ENCODE measurements around the gene OSBPL7.

The OSBPL7 gene

DNA sequence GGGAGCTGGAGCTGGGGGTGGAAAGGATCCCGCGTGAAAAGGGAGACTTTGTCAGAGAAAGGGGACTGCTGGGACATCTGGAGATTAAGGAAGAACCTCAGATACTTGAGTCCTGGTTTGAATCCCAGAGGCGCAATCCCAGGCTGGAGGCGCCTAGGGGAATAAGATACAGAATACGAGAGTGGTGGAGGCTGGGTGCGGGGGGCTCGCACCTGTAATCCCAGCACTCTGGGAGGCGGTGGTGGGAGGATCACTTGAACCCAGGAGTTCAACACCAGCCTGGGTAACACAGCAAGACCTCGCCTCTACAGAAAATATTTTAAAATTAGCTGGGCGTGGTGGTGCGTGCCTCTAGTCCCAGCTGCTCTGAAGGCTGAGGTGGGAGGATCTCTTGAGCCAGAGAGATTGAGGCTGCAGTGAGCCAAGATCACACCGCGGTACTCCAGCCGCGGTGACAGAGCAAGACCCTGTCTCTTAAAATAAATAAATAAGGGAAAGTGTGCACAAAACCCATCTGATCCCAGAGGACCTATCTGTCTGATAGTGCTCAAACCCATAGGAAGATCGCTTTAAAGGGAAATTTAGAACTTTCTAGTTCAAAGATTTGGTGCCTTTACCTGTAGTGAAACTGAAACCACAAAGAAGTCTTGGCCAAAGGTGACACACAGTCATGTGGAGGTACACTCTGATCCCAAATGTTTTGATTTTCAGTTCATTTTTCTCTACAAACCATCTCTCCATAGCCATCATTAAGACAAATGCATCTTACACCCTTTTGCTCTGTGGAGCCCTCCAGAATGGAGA is 20.1 kb upstream of the OSBPL7 start:
- TF ChIP-seq, protein P1, sequence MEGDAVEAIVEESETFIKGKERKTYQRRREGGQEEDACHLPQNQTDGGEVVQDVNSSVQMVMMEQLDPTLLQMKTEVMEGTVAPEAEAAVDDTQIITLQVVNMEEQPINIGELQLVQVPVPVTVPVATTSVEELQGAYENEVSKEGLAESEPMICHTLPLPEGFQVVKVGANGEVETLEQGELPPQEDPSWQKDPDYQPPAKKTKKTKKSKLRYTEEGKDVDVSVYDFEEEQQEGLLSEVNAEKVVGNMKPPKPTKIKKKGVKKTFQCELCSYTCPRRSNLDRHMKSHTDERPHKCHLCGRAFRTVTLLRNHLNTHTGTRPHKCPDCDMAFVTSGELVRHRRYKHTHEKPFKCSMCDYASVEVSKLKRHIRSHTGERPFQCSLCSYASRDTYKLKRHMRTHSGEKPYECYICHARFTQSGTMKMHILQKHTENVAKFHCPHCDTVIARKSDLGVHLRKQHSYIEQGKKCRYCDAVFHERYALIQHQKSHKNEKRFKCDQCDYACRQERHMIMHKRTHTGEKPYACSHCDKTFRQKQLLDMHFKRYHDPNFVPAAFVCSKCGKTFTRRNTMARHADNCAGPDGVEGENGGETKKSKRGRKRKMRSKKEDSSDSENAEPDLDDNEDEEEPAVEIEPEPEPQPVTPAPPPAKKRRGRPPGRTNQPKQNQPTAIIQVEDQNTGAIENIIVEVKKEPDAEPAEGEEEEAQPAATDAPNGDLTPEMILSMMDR (IDR thresholded peaks at IDR 0.05; ENCODE audit: low read depth, low read length, missing control alignments): no peak
- H3K4me3 ChIP-seq (replicated peaks; ENCODE audit: low read depth, low read length): peak overlapping the region; percentile 75
- DNase-seq (ENCODE audit: extremely low read depth, low read depth): no peak

DNA sequence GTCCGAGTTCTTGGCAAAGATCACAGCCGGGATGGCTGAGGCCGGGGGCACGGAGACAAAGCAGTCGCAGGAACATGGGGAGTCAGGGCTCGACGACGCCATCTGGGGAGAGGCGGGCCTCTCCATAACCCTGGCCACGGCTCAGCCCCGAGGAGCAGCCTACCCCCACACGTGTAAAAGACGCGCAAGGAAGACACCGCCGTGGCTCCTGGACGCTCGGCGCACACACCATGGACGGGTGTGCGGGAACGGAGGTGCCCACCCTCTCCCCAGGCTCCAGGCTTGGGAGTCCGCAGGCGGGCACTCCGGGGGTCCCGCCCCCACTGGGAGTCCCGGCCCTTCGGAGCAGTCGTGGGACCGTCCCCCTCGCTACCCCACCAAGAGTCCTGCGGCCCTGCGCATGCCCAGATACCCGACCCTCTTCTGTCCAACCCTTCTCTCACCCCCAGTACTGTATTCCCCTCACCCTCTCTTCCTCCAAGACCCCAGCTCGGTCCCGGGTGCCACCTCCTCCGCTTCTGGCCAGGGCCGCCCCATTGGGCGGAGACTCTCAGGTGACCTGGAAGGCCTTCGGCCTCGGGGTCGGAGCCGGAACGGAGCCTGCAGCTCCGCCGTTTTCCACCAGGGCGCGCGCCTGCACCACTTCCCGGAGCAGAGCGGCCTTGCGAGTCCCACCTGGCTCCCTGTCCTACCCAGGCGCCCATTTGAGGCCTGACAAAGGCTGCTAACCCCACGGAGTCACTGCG is 19.3 kb upstream of the OSBPL7 start, which contains the start of gene SCRN2:
Gene SCRN2 (minus strand): TSS at position 532 of the 746 bp plus-strand sequence. CDS start 430 bp downstream, at position 102.
- DNase-seq (ENCODE audit: extremely low read depth, low read depth): peak; percentile 38
- H3K4me3 ChIP-seq (replicated peaks; ENCODE audit: low read depth, low read length): peak within 1 kb of the TSS; percentile 75
- TF ChIP-seq, protein P1 (IDR thresholded peaks at IDR 0.05; ENCODE audit: low read depth, low read length, missing control alignments): peak; percentile 93

DNA sequence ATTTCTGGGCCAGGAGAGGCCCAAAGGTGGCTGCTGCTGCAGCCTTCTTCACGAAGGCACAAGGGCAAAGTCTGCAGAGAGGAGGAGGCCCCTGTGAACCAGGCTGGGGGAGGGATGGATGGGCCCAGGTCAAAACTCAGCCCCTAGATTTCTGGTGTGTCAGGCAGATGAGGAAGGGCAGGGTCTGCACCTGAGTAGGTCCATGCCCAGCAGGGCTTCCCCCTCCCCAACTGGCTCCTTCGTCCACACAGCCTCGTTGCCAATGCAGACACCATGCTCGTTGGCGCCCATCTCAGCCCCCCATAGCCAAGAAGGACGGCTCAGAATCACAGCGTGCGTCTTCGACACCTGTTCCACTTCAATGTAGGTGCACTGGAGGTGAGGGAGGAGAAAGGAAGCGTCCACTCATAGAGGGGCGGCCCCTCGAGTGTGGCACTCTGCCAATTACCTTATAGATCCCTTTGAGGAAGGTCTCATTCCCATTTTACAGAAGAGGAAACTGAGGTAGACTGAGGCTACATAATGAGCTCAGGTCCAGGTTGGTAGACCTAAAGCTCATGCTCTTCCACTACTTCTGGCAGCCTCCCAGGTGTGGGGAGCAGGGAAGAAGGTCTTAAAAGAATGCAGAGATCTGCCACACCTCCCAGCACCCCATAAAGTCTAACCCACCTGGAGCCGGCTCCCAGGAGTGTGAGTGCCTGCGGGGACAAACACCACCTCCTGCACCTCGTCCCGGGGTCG is 18.6 kb upstream of the OSBPL7 start:
- H3K4me3 ChIP-seq (replicated peaks; ENCODE audit: low read depth, low read length): peak overlapping the region; percentile 75
- no peak for DNase-seq (ENCODE audit: extremely low read depth, low read depth)
- TF ChIP-seq, protein P1 (IDR thresholded peaks at IDR 0.05; ENCODE audit: low read depth, low read length, missing control alignments): no peak

DNA sequence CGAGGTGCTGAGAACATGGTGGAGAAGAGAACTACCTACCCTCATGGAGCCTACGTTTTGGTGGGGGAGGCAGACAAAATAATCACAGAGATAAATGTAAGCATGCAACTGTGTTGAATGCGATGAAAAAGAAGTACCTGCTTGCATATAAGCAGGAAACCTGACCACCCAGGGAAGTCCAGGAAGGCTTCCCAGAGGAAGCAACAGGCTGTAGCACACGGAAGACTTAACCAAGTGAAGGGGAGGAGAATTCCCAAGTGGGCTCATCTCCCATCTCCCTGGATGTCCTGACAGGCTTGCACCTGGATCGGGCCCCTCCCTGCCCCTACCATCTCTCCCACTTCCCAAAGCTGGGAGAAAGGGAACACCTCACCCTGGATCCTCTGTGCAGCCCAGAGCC is 17.5 kb upstream of the OSBPL7 start:
- TF ChIP-seq, protein P1 (IDR thresholded peaks at IDR 0.05; ENCODE audit: low read depth, low read length, missing control alignments): no peak
- no peak overlapping the region for H3K4me3 ChIP-seq (replicated peaks; ENCODE audit: low read depth, low read length)
- DNase-seq (ENCODE audit: extremely low read depth, low read depth): no peak

DNA sequence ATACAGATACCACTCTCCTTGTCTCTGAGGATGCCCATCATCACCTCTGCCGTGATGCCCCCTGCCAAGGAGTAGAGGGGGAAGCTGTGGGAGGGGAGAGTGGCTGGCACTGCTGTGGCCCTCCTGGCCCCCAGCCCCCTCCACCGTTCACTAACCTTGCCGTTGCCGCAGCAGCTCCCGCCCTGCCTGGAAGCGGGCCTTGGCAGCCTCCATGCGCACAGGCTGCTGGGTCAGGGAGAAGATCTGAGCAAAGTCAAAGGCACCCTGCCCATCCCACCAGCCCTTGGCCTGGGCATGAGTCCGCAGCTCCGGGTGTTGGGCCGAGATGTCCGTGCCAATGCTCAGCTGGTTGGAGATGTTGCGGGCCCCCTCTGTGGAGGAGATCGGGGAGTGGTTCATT is 17.0 kb upstream of the OSBPL7 start:
- no peak for DNase-seq (ENCODE audit: extremely low read depth, low read depth)
- no peak overlapping the region for H3K4me3 ChIP-seq (replicated peaks; ENCODE audit: low read depth, low read length)
- TF ChIP-seq, protein P1 (IDR thresholded peaks at IDR 0.05; ENCODE audit: low read depth, low read length, missing control alignments): no peak

DNA sequence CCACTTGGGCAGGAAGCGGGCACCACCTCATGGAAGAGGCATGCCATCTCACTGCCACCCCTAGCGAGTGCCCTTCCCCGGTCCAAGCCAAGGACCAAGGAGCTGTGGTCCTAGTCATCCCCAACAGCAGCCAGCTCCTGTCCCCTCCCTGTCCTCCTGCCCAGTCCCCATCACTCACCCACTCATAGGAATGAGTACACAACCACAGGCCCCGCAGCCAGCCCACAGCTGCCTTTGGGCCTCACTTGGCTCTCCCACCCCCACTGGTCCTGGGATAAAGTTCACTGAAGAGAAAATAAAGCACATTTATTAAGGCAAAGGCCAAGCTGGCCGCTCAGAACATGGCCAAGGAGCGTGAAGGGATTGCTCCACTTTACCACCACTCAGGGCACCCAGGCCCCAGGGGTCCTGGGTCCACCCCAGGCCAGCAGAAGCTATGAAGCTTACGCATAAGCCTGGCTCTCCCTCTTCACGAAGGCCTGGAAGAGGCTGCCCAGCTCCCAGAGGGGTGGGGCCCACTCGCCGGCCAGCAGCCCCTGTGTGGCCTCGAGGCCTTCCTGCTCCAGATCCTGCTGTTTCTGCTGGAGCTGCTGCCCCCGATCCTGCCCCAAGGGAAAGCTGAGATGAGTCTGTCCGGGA is 15.9 kb upstream of the OSBPL7 start:
- H3K4me3 ChIP-seq (replicated peaks; ENCODE audit: low read depth, low read length): no peak overlapping the region
- TF ChIP-seq, protein P1 (IDR thresholded peaks at IDR 0.05; ENCODE audit: low read depth, low read length, missing control alignments): no peak
- DNase-seq (ENCODE audit: extremely low read depth, low read depth): no peak

All from HFF-Myc (cell line).